HG03196 (cell line): Measurements from ENCODE around the gene MRPS7.

ENCODE experiments used
- ATAC-seq: cut with Tn5 transposase; IDR thresholded peaks from one replicate; pipeline ENCODE4 v1.9.1; 2021; ENCODE audit not compliant: unreplicated experiment

MRPS7 gene

DNA sequence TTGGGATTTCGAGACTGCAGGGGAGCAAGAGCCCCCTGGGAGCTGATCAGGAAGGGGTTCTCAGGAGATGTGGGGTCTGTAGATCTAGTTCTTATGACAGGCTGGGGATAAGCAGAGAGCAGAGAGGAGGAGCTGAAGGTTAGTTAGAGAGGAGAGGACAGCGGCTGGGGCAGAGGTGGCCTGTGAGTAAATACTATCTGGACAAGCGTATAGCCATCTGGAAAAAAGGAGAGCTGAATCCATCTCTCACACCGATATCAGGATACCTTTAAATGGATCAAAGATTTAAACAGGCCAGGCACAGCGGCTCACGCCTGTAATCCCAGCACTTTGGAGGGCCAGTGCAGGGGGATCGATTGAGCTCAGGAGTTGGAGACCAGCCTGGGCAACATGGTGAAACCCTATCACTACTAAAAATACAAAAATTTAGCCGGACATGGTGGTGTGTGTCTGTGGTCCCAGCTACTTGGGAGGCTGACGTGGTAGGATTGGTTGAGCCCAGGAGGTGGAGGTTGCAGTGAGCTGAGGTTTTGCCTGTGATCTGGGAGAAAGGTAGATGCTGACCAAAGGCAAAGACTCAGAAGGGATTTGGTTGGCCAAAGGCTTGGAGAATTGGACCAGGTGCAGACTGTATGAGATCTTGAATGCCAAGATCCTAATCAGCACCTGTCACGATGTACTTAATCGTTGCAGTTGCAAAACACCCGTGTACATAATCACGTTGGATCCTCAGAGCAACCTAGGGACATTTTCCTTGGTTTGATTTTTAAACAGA, 46.5 kb downstream of the MRPS7 start:
- no peak for ATAC-seq

DNA sequence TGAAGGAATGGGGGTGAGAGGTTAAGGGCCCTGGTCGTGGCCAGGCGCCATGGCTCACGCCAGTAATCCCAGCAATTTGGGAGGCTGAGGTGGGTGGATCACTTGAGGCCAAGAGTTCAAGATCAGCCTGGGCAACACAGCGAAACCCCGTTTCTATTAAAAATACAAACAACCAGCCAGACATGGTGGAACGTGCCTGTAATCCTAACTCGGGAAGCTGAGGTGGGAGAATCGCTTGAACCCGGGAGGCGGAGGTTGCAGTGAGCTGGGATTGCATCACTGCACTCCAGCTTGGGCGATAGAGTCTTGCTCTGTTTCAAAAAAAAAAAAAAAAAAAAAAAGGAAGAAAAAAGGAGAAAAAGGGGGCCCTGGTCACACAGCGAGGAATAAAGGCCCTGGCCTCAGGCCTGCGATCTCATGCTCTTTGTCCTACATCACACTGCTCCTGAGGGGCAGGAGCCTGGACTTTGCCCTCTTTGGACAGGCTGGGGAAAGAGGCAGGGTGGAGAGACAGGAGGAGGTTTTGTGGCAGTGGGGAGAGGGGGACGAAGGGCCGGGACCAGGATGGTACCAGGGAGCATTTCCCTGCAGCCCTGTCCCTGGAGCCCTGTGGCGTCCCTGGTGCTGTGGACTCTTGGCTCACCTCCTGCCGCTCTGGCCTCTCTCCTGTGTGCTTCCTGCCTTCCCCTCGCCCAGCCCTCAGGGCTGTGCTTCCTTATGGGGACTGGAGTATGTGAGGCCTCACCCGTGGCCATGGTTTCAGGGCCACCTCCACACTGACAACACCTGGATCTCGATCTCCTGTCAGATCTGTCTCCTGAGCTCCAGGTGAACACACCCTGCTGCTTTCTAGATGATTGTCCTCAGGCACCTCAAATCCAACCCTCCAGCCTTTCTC, 47.3 kb downstream of the MRPS7 start:
- ATAC-seq, result no peak

DNA sequence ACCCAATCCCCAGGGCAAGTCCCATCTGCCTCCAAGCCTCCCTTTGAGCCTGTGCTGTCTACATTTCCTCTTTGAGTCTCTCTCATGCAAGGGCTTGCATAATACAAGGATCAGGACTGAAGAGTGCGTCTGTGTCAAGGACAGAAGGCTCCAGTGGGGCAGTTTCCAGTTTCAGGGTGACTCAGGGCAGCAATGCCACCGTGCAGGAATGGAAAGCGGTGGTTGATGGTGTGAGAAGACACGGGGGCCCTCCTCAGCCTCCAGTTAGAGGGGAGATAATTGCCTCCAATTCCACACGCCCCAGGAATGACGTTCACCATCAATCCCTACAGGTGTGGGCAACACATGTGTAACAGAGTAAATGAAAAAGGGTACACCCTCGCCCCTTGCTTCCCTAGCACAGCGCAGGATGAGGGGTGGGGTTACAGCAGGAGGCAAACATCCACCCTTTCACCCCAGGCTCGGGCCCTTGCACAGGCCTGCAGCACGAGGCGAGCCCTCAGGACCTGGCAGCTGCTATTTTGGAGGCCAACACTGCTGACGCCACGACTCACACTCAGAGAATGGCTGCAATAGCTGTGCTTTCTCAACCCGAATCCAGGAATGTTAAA, 52.4 kb downstream of the MRPS7 start:
- no peak for ATAC-seq

DNA sequence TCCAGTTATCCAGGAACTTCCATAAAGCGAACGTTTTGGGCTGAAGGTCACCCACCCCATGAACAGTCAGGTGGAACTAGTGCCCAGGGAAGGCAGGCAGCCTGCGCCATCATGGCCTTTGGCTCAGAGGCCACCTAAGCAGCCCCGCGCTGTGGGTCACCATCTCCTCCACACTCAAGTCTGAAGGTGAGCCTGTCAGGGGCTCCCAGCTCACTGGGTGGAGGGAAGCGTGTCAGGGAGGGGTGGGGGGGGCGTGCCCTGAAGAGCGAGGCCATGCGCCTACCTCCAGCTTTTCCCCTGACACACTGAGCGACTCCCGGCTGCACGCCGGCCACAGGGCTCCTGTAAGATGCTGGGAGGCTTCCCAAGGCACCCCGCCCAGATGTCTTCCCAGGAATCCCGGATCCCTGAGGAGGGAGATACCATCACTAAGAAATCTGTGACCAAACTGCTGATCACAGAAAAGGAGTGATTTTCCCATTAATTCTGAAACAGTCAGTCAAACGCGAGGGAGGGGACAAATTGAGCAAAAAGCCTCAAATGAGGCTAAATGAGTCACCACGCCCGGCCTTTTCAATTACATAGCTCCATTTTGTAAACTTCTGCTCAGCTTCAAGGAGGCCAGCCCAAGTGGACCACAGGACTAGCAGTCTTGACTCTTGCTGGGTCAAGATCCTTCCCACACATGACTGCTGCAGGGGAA, 54.0 kb downstream of the MRPS7 start:
- ATAC-seq, result no peak
